Sigmoid colon (tissue), 7 donors: ENCODE data around the gene CFAP20DC. TPM values are rescaled to one million over a fixed set of nuclear protein-coding genes. Genes with fewer than 3 reads are reported as not detected.

Source experiments
- DNase-seq: peaks from one replicate; pipeline ENCODE4 v3.0.0-alpha.2; 2019
- H3K27ac ChIP-seq, 4 donors: fragments of 200-600 bp; sonication (generic); one replicate each; pipeline ENCODE4 v1.5.1; 2016 to 2019; ENCODE audit warnings: mild to moderate bottlenecking in 1 of 4
- H3K27me3 ChIP-seq, 3 donors: fragments of 200-600 bp; sonication (generic); one replicate each; pipeline ENCODE4 v1.5.1; 2019; ENCODE audit warnings: mild to moderate bottlenecking in 1 of 3
- H3K36me3 ChIP-seq, 4 donors: fragments of 200-600 bp; sonication (generic); one replicate each; pipeline ENCODE4 v1.5.1; 2016 to 2019
- H3K4me1 ChIP-seq, 4 donors: fragments of 200-600 bp; sonication (generic); one replicate each; pipeline ENCODE4 v1.5.1; 2017 to 2019
- H3K4me3 ChIP-seq, 4 donors: fragments of 200-600 bp; sonication (generic); one replicate each; pipeline ENCODE4 v1.5.1; 2017 to 2019; ENCODE audit warnings: mild to moderate bottlenecking in 2 of 4, moderate library complexity in 1 of 4
- H3K9me3 ChIP-seq, 4 donors: fragments of 200-600 bp in 3 of 4; sonication (generic) in 3 of 4; one replicate each; pipeline versions ENCODE4 v1.5.1 to v1.6.1; 2013 to 2019
- CTCF ChIP-seq, 4 experiments: fragments of 450-650 bp in 3 of 4; fragments of 200-600 bp in 1 of 4; IDR thresholded peaks; one replicate each; pipeline ENCODE4 v1.5.1; 2016 to 2019; ENCODE audit warnings: antibody characterized with exemption in 4 of 4, mild to moderate bottlenecking in 3 of 4, moderate library complexity in 2 of 4
- EP300 ChIP-seq, 4 donors: sonication (generic); formaldehyde crosslinking; IDR thresholded peaks; one replicate each; pipeline ENCODE4 v1.6.1; 2017; ENCODE audit warnings: antibody characterized with exemption in 4 of 4
- POLR2A ChIP-seq, 2 donors: fragments of 450-650 bp; IDR thresholded peaks; one replicate each; pipeline ENCODE4 v1.6.1; 2016; ENCODE audit warnings: antibody characterized with exemption in 2 of 2, mild to moderate bottlenecking in 2 of 2, moderate library complexity in 2 of 2
- POLR2AphosphoS5 ChIP-seq, 4 donors: sonication (generic); formaldehyde crosslinking; IDR thresholded peaks; one replicate each; pipeline ENCODE4 v1.6.1; 2017; ENCODE audit warnings: antibody characterized with exemption in 4 of 4
- WGBS, 2 donors: extraction: QIAGEN DNeasy Blood & Tissue Kit; methylation state at CpG; one replicate each; pipeline ENCODE4 v1.1.7; 2013; 5-methylcytosine and 5-hydroxymethylcytosine counted together
- intact Hi-C: fragments of 100-400 bp; cut with DNase I; formaldehyde crosslinking; loops from one replicate; pipeline ENCODE4 v1.15.1; 2023
- polyA plus RNA-seq, 3 donors: library from polyadenylated mRNA; stranded (reverse); fragments of 200-250 nt; gene quantifications; one replicate each; pipeline ENCODE4 v1.2.3, GENCODE V29; 2013
- total RNA-seq, 4 donors: library from RNA; depleted of rRNA; stranded (reverse); fragments of >200 nt; gene quantifications; one replicate each; pipeline ENCODE4 v1.1.0, GENCODE V29; 2016
- donor health status: healthy with polysubstance abuse.
- donor health status: Bipolar disorder and iron deficiency.
- donor health status: healthy.

The CFAP20DC gene
- total and polyA plus RNA-seq, 7 donors, result under 0.01 to 0.83 (median 0.37) TPM; not detected in 1

- H3K36me3 ChIP-seq, result no peaks in the 10 kb centered on the region
- H3K4me3 ChIP-seq, result no peak overlapping the region
- WGBS, 2 donors, result 79 to 84% methylated on average over 2 of the region's 2 CpGs
- no peaks in the 10 kb centered on the region for H3K4me1 ChIP-seq
- TF ChIP-seq POLR2A (IDR thresholded peaks at IDR 0.05), result no peak
- no peak for TF ChIP-seq POLR2AphosphoS5 (IDR thresholded peaks at IDR 0.05)
- no peak for TF ChIP-seq EP300 (IDR thresholded peaks at IDR 0.05)
- TF ChIP-seq CTCF (IDR thresholded peaks at IDR 0.05), result no peak
- no peaks in the 10 kb centered on the region for H3K27me3 ChIP-seq
- intact Hi-C loops, result no loop called here
- no peak overlapping the region for H3K27ac ChIP-seq
- no peaks in the 10 kb centered on the region for H3K9me3 ChIP-seq
- DNase-seq, result no peak
Measured at GRCh38 chr3:58965865-58966264, 84.0 kb downstream of the CFAP20DC start.

- no peak for TF ChIP-seq POLR2AphosphoS5 (IDR thresholded peaks at IDR 0.05)
- TF ChIP-seq CTCF (IDR thresholded peaks at IDR 0.05), result no peak
- TF ChIP-seq EP300 (IDR thresholded peaks at IDR 0.05), result no peak
- TF ChIP-seq POLR2A (IDR thresholded peaks at IDR 0.05), result no peak
- H3K27me3 ChIP-seq, result no peaks in the 10 kb centered on the region
- intact Hi-C loops, result no loop called here
- 21 to 55% methylated on average over 2 of the region's 2 CpGs for WGBS, 2 donors
- H3K4me3 ChIP-seq, result no peak overlapping the region
- no peak overlapping the region for H3K27ac ChIP-seq
- no peaks in the 10 kb centered on the region for H3K9me3 ChIP-seq
- H3K4me1 ChIP-seq, result no peaks in the 10 kb centered on the region
- DNase-seq, result no peak
- H3K36me3 ChIP-seq, result no peaks in the 10 kb centered on the region
Measured at GRCh38 chr3:58963928-58964503, 85.8 kb downstream of the CFAP20DC start.

GRCh38 chr3:58962816-58963215 is 87.0 kb downstream of the CFAP20DC start:
- no peak for DNase-seq
- TF ChIP-seq POLR2A (IDR thresholded peaks at IDR 0.05) (no peak), POLR2AphosphoS5 (IDR thresholded peaks at IDR 0.05) (no peak), CTCF (IDR thresholded peaks at IDR 0.05) (no peak), EP300 (IDR thresholded peaks at IDR 0.05) (no peak)
- intact Hi-C loops, result no loop called here
- no peaks in the 10 kb centered on the region for H3K27me3 ChIP-seq
- no peaks in the 10 kb centered on the region for H3K4me1 ChIP-seq
- H3K4me3 ChIP-seq, result no peak overlapping the region
- WGBS, 2 donors, result 96 to 98% methylated on average over 3 of the region's 3 CpGs
- H3K36me3 ChIP-seq, result no peaks in the 10 kb centered on the region
- no peaks in the 10 kb centered on the region for H3K9me3 ChIP-seq
- no peak overlapping the region for H3K27ac ChIP-seq

- WGBS, 2 donors, result 74 to 77% methylated on average over 2 of the region's 2 CpGs
- H3K4me1 ChIP-seq, result no peaks in the 10 kb centered on the region
- no peaks in the 10 kb centered on the region for H3K9me3 ChIP-seq
- DNase-seq, result no peak
- no peak overlapping the region for H3K4me3 ChIP-seq
- H3K27ac ChIP-seq, result no peak overlapping the region
- H3K36me3 ChIP-seq, result no peaks in the 10 kb centered on the region
- intact Hi-C loops, result no loop called here
- H3K27me3 ChIP-seq, result no peaks in the 10 kb centered on the region
- TF ChIP-seq POLR2AphosphoS5 (IDR thresholded peaks at IDR 0.05) (no peak), CTCF (IDR thresholded peaks at IDR 0.05) (no peak), EP300 (IDR thresholded peaks at IDR 0.05) (no peak), POLR2A (IDR thresholded peaks at IDR 0.05) (no peak)
Measured at GRCh38 chr3:58962040-58962651, 87.7 kb downstream of the CFAP20DC start.

- intact Hi-C loops, result no loop called here
- 83 to 88% methylated on average over 2 of the region's 2 CpGs for WGBS, 2 donors
- TF ChIP-seq POLR2AphosphoS5 (IDR thresholded peaks at IDR 0.05) (no peak), CTCF (IDR thresholded peaks at IDR 0.05) (no peak), EP300 (IDR thresholded peaks at IDR 0.05) (no peak), POLR2A (IDR thresholded peaks at IDR 0.05) (no peak)
Measured at GRCh38 chr3:58955308-58955707, 94.5 kb downstream of the CFAP20DC start.

More at GRCh38 chr3:58955308-58955707, 94.5 kb downstream of the CFAP20DC start:
- H3K4me3 ChIP-seq, result no peak overlapping the region
- no peaks in the 10 kb centered on the region for H3K9me3 ChIP-seq
- H3K27ac ChIP-seq, result no peak overlapping the region
- no peaks in the 10 kb centered on the region for H3K4me1 ChIP-seq
- DNase-seq, result no peak
- H3K36me3 ChIP-seq, result no peaks in the 10 kb centered on the region
- H3K27me3 ChIP-seq, result no peaks in the 10 kb centered on the region
